Measurements from ENCODE around the gene PANK2.

The PANK2 gene

GRCh38 chr20:3890398-3890751 is 1.2 kb downstream of the PANK2 start:
- Histone ChIP-seq H3K9me3 (ENCODE audit: low read length) (no peaks in the 10 kb centered on the region), H4K20me1 (ENCODE audit: insufficient read depth, low read length) (no peaks in the 10 kb centered on the region), H3K79me2 (ENCODE audit: insufficient read depth, low read length) (peaks cover 69% of the 10 kb centered on the region), H3F3A (ENCODE audit: insufficient read depth, low read length) (no peaks in the 10 kb centered on the region), H3K9me2 (ENCODE audit: low read depth, low read length) (no peaks in the 10 kb centered on the region), H3K9ac (ENCODE audit: low read length) (peak overlapping the region; percentile 100), H3K27ac (ENCODE audit: low read depth, low read length, poor library complexity, severe bottlenecking) (peak overlapping the region; percentile 87), H3K4me1 (ENCODE audit: insufficient read depth, low read length, severe bottlenecking) (peaks cover 54% of the 10 kb centered on the region), H3K4me3 (ENCODE audit: low read depth, low read length, poor library complexity, severe bottlenecking) (peak overlapping the region; percentile 99), H3K27me3 (ENCODE audit: insufficient read depth, low read length) (no peaks in the 10 kb centered on the region), H3K36me3 (ENCODE audit: insufficient read depth, low read length) (peaks cover 61% of the 10 kb centered on the region), H2AFZ (ENCODE audit: low read length) (no peak overlapping the region), H3K4me2 (ENCODE audit: low read length) (peak overlapping the region; percentile 99)
- TF ChIP-seq EZH2 (IDR thresholded peaks at IDR 0.05; ENCODE audit: borderline replicate concordance, low read length) (no peak), CTCF (IDR thresholded peaks at IDR 0.05; ENCODE audit: low read length) (no peak)

DNA sequence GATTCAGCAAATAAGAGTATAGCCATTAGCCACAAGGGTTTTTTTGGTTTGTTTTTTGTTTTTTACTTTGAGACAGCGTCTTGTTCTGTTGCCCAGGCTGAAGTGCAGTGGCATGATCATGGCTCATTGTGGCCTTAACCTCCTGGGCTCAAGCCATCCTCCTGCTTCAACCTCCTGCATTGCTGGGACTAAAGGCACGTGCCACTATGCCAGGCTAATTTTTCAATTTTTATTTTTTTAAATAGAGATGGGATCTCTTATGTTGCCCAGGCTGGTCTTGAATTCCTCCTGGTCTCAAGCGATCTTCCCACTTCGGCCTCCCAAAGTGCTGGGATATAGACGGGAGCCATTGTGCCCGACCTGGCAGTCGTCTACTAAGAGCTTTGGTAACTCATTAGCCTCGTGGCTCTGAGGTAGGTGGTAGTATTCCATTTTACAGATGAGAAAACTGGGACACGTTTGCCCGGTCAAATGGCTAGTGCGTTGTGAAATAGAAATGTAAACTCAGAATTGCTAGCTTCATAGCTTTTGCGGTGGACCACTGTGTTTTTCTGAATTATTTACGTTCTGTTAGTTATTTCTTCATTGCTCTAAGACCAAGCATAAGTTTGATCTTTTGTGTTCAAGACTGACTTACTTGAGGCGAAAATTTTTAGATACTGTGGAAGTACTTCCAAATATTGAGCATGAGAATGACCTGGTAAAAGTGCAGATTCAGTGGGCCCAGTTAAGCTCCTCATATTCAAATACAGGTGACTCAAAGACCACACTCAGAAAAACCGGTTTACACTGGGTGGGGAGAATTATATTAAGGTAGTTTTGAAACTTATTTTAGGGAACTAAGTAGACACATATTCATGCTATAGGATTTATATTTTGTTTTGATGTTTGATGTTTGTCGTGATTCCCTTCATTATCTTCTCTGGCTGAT is 2.1 kb downstream of the PANK2 start:
- H3K79me2 ChIP-seq (ENCODE audit: insufficient read depth, low read length): peaks cover 78% of the 10 kb centered on the region
- peak overlapping the region; percentile 87 for H3K27ac ChIP-seq (ENCODE audit: low read depth, low read length, poor library complexity, severe bottlenecking)

GRCh38 chr20:3894796-3895195 is 5.6 kb downstream of the PANK2 start:
- no peak overlapping the region for H2AFZ ChIP-seq (ENCODE audit: low read length)
- no peaks in the 10 kb centered on the region for H3K9me2 ChIP-seq (ENCODE audit: low read depth, low read length)
- no peaks in the 10 kb centered on the region for H3K27me3 ChIP-seq (ENCODE audit: insufficient read depth, low read length)
- H3K36me3 ChIP-seq (ENCODE audit: insufficient read depth, low read length): peaks cover 65% of the 10 kb centered on the region
- no peaks in the 10 kb centered on the region for H3F3A ChIP-seq (ENCODE audit: insufficient read depth, low read length)
- no peak overlapping the region for H3K9ac ChIP-seq (ENCODE audit: low read length)
- no peaks in the 10 kb centered on the region for H4K20me1 ChIP-seq (ENCODE audit: insufficient read depth, low read length)
- H3K4me3 ChIP-seq (ENCODE audit: low read depth, low read length, poor library complexity, severe bottlenecking): no peak overlapping the region
- no peaks in the 10 kb centered on the region for H3K9me3 ChIP-seq (ENCODE audit: low read length)
- H3K4me1 ChIP-seq (ENCODE audit: insufficient read depth, low read length, severe bottlenecking): peaks cover 86% of the 10 kb centered on the region
- peak overlapping the region; percentile 24; the same call in 1 of the 2 replicates for H3K4me2 ChIP-seq (ENCODE audit: low read length)
- peaks cover 100% of the 10 kb centered on the region for H3K79me2 ChIP-seq (ENCODE audit: insufficient read depth, low read length)
- TF ChIP-seq EZH2 (IDR thresholded peaks at IDR 0.05; ENCODE audit: borderline replicate concordance, low read length) (no peak), CTCF (IDR thresholded peaks at IDR 0.05; ENCODE audit: low read length) (no peak)
- H3K27ac ChIP-seq (ENCODE audit: low read depth, low read length, poor library complexity, severe bottlenecking): peak overlapping the region; percentile 23

More for the DNA sequence above, 2.1 kb downstream of the PANK2 start:
- Histone ChIP-seq H3K9ac (ENCODE audit: low read length) (peak overlapping the region; percentile 100), H3K4me2 (ENCODE audit: low read length) (peak overlapping the region; percentile 99), H3K27me3 (ENCODE audit: insufficient read depth, low read length) (no peaks in the 10 kb centered on the region), H3K9me3 (ENCODE audit: low read length) (no peaks in the 10 kb centered on the region), H3K4me1 (ENCODE audit: insufficient read depth, low read length, severe bottlenecking) (peaks cover 63% of the 10 kb centered on the region), H3K4me3 (ENCODE audit: low read depth, low read length, poor library complexity, severe bottlenecking) (peak overlapping the region; percentile 99), H3K9me2 (ENCODE audit: low read depth, low read length) (no peaks in the 10 kb centered on the region), H2AFZ (ENCODE audit: low read length) (no peak overlapping the region), H3F3A (ENCODE audit: insufficient read depth, low read length) (no peaks in the 10 kb centered on the region), H4K20me1 (ENCODE audit: insufficient read depth, low read length) (no peaks in the 10 kb centered on the region), H3K36me3 (ENCODE audit: insufficient read depth, low read length) (peaks cover 64% of the 10 kb centered on the region)
- TF ChIP-seq CTCF (IDR thresholded peaks at IDR 0.05; ENCODE audit: low read length): no peak
- TF ChIP-seq EZH2 (IDR thresholded peaks at IDR 0.05; ENCODE audit: borderline replicate concordance, low read length): no peak
